GM23338 (cell line): ENCODE data around the gene COG2.

ENCODE experiments used
- EZH2 ChIP-seq: fragments of 200-600 bp; sonication (generic); IDR thresholded peaks from one replicate; pipeline ENCODE4 v1.8.0; 2017; ENCODE audit warnings: antibody characterized with exemption, mild to moderate bottlenecking, low read depth; ENCODE audit not compliant: unreplicated experiment
- EZH2phosphoT487 ChIP-seq: fragments of 200-600 bp; sonication (generic); IDR thresholded peaks from one replicate; pipeline ENCODE4 v1.8.1; 2018; ENCODE audit warnings: antibody characterized with exemption; ENCODE audit not compliant: unreplicated experiment
- POLR2AphosphoS5 ChIP-seq: IDR thresholded peaks from 2 replicates; pipeline ENCODE4 v1.6.1; 2016; ENCODE audit warnings: antibody characterized with exemption, low read depth
- STAT1 ChIP-seq: IDR thresholded peaks from one replicate; pipeline ENCODE4 v1.6.1; 2016; ENCODE audit warnings: antibody characterized with exemption; ENCODE audit not compliant: unreplicated experiment
- ZNF114 ChIP-seq: fragments of 250-450 bp; sonication (Bioruptor Pico); IDR thresholded peaks from 2 replicates; pipeline ENCODE4 v1.5.0; 2020; ENCODE audit warnings: mild to moderate bottlenecking, moderate library complexity
- TF ChIP-seq, protein P1 (sequence below), 2 experiments: fragments of 200-600 bp in 1 of 2; sonication (generic) in 1 of 2; conservative IDR thresholded peaks; 2 replicates each; pipeline versions ENCODE4 v1.5.1 to v1.6.1; 2016 to 2017; ENCODE audit warnings: antibody characterized with exemption in 2 of 2, low read depth in 2 of 2, mild to moderate bottlenecking in 2 of 2, moderate library complexity in 1 of 2
- TF ChIP-seq, protein P2 (sequence below): IDR thresholded peaks from one replicate; pipeline ENCODE4 v1.6.1; 2018; ENCODE audit warnings: antibody characterized with exemption; ENCODE audit not compliant: unreplicated experiment
- TF ChIP-seq, protein P3 (sequence below): IDR thresholded peaks from 2 replicates; pipeline ENCODE4 v1.6.1; 2016; ENCODE audit warnings: antibody characterized with exemption

DNA sequence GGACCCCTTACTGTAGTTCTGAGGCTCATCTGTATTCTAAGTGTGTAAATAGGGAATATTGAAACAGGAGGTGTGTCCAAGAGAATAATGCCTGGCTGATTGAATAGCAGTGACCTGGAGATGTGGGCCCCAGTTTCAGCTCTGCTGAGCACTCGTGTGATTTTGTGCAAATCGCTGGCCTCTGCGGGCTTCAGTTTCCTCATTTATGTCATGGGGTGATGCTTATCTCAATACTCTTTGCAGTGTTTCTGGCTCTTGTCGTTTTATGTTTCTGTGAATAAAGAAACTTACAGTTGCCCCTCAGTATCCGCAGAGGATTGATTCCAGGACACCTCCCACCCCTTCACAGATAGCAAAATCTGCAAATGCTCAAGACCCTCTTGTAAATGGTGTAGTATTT lies 5.0 kb downstream of the COG2 start:
- TF ChIP-seq, protein P1, sequence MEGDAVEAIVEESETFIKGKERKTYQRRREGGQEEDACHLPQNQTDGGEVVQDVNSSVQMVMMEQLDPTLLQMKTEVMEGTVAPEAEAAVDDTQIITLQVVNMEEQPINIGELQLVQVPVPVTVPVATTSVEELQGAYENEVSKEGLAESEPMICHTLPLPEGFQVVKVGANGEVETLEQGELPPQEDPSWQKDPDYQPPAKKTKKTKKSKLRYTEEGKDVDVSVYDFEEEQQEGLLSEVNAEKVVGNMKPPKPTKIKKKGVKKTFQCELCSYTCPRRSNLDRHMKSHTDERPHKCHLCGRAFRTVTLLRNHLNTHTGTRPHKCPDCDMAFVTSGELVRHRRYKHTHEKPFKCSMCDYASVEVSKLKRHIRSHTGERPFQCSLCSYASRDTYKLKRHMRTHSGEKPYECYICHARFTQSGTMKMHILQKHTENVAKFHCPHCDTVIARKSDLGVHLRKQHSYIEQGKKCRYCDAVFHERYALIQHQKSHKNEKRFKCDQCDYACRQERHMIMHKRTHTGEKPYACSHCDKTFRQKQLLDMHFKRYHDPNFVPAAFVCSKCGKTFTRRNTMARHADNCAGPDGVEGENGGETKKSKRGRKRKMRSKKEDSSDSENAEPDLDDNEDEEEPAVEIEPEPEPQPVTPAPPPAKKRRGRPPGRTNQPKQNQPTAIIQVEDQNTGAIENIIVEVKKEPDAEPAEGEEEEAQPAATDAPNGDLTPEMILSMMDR (conservative IDR thresholded peaks at IDR 0.05; ENCODE audit: low read depth in 2 of 2) = no peak
- no peak for TF ChIP-seq POLR2AphosphoS5
- no peak for TF ChIP-seq EZH2phosphoT487
- no peak for TF ChIP-seq STAT1
- TF ChIP-seq EZH2 = no peak
- TF ChIP-seq, protein P2, sequence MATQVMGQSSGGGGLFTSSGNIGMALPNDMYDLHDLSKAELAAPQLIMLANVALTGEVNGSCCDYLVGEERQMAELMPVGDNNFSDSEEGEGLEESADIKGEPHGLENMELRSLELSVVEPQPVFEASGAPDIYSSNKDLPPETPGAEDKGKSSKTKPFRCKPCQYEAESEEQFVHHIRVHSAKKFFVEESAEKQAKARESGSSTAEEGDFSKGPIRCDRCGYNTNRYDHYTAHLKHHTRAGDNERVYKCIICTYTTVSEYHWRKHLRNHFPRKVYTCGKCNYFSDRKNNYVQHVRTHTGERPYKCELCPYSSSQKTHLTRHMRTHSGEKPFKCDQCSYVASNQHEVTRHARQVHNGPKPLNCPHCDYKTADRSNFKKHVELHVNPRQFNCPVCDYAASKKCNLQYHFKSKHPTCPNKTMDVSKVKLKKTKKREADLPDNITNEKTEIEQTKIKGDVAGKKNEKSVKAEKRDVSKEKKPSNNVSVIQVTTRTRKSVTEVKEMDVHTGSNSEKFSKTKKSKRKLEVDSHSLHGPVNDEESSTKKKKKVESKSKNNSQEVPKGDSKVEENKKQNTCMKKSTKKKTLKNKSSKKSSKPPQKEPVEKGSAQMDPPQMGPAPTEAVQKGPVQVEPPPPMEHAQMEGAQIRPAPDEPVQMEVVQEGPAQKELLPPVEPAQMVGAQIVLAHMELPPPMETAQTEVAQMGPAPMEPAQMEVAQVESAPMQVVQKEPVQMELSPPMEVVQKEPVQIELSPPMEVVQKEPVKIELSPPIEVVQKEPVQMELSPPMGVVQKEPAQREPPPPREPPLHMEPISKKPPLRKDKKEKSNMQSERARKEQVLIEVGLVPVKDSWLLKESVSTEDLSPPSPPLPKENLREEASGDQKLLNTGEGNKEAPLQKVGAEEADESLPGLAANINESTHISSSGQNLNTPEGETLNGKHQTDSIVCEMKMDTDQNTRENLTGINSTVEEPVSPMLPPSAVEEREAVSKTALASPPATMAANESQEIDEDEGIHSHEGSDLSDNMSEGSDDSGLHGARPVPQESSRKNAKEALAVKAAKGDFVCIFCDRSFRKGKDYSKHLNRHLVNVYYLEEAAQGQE = no peak
- TF ChIP-seq, protein P3, sequence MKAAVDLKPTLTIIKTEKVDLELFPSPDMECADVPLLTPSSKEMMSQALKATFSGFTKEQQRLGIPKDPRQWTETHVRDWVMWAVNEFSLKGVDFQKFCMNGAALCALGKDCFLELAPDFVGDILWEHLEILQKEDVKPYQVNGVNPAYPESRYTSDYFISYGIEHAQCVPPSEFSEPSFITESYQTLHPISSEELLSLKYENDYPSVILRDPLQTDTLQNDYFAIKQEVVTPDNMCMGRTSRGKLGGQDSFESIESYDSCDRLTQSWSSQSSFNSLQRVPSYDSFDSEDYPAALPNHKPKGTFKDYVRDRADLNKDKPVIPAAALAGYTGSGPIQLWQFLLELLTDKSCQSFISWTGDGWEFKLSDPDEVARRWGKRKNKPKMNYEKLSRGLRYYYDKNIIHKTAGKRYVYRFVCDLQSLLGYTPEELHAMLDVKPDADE = no peak
- no peak for TF ChIP-seq ZNF114
